Stimulated activated CD4-positive, alpha-beta T cell treated with anti-CD3 and anti-CD28 coated beads, Interleukin-1b, Interleukin-23, amount 100 ng/mL, for 24 hours (primary cell): ENCODE results near the gene RAF1.
"Not testable (repeated sequence)": the region's sequence is repeated elsewhere in the genome, so short reads cannot be mapped to it uniquely, and the experiment has no call there.

Experiments used
- DNase-seq, 4 experiments: peaks; one replicate each; pipeline ENCODE4 v3.0.0-alpha.2; 2020; ENCODE audit warnings: low read depth in 4 of 4, low spot score in 1 of 4

RAF1 gene

DNA sequence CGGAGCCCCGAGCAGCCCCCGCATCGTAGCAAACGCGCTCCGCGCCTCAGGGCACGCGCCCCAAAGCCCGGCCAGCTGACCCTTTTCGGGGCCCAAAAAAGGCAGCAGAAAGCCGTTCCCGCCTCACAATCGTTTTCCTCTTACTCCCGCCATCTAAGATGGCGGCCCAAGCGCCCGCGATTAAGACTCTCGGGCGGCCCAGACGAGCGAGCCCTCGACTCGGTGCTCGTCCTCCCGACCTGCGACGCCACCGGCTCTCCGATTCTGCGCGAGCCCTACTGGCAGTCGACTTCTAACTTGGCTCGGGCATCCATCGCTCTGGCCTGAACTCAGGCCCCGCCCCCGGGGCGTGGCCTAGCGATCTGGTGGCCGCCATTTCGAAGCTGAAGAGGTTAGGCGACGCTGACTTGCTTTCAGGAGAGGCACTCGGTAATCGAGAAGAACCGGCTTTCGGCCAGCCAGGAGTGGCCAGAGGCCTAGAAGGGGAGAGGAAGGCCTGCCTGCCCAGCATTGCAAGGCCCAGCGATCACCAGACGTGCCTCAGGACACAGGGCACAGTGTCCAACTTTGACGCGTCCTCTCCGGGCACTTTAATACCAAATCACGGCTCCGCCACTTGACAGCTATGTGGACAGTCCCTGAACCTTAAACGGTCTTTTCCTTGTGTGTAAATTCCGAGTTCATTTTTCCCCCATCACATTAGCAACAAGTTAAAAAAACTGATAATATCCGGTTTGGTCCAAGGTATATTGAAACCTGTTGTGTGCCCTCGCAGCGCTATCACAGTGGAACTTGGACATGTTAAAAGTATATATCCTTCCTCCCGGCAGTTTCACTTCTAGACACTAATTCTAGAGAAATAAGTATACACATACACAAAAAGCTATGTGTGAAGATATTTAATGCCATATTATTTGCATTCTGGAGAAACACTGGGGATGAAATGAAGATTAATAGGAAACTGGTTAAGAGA lies at the start of gene RAF1:
Gene RAF1 (minus strand): TSS at position 182 of the 973 bp plus-strand sequence. CDS start 45,396 bp downstream, outside the sequence.
- peak; percentile 88 to 97 (median 92) for DNase-seq

DNA sequence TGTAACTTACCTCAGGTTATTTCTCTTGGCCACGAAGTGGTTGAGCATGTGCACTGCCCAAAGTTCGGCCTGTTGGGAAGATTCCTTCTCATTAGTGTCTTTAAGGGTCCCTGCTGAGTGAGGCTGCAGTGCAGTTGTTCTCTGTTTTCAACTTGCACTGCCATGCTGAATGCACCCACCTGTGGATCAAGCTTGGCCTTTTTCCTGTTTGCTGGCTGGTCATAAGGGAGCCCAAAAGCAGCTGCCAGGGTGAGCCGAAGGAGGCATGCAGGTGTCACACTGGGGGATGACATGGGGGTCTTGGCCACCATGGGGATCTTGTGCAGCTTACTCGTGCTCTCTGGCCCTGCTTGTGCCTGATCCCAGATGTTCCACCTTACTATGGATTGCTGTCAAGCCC lies 46.1 kb upstream of the RAF1 start:
- DNase-seq = no peak

DNA sequence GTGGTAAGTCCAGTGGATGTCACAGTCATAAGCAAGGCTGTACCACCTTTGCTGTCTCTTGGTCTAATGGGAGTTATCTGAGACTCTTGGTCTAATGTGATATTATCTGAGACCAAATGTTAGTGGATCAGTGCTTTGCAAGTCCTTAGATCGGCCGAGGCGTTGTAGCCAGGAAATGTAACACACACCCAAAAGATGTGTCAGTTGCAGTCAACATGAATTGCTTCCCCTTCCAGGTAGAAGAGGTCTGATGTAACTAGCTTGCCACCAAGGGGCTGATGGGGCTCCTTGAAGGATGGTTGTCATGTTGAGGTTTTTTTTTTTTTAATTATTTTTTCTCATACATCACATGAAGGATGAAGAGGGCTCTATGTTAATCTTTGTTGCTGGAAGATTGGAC lies 45.4 kb upstream of the RAF1 start:
- no peak for DNase-seq

- no peak for DNase-seq
Observed at GRCh38 chr3:12708584-12709192, 44.8 kb upstream of the RAF1 start.

- no peak for DNase-seq
Observed at GRCh38 chr3:12707449-12707848, 43.5 kb upstream of the RAF1 start.

- peak; percentile 3 to 34 (median 11) for DNase-seq
Observed at GRCh38 chr3:12706504-12707253, 42.8 kb upstream of the RAF1 start.

DNA sequence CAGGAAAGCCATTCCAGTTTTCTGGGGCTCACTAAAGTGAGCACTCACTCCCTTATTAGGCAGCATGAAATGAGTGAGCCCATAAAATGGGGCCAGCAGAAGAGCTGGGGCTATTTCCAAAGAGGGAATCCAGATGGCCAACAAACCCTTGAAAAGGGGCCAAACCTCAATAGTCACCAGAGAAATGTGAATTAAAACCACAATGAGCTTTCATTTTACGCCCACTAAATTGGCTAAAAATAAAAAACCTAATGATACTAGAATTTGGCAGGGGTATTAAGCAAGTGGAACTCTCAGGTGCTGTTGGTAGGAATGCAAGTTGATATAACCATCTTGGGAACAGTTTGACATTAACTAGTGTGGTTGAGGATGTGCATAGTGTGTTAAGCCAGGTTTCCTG lies 42.1 kb upstream of the RAF1 start:
- DNase-seq = no peak

DNA sequence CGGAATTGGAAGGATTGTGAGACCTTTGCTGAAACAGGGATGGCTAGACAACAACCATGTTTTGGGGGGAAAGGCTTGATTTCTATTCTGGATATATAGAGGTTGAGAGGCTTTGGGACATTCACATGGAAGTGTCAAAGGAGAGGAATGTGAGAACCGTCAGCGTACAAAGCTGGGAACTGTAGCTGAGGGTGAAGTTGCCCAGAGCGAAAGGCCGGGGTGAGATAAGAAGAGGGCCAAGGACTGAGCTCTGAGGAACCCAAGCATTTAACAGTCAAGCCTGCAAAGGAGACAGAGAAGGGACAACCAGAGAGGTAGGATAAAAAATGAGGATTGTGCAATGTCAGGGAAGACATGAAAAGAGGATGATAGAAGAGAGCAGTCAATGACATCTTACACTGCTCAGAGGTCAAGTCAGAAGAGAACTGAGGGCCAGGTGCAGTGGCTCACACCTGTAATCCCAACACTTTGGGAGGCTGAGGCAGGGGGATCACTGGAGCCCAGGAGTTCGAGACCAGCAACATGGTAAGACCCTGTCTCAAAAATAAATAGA lies 41.5 kb upstream of the RAF1 start:
- no peak for DNase-seq

DNA sequence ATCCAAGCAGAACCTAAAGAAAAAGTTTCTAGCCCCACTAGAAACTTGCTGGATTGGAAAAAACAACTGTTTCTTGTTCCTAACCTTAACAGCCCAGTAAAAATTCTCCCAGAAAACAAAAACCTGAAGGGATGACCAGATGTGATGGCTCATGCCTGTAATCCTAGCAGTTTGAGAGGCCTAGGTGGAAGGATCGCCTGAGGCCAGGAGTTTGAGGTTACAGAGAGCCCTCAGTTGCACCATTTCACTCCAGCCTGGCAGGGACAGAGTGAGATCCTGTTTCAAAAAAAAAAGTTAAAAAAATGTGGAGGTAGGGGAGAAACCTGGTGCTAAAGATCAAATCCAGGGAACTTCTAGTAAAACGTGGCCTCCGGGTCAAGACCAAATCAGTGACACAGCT lies 38.6 kb upstream of the RAF1 start:
- DNase-seq = no peak

GRCh38 chr3:12701601-12702000 lies 37.7 kb upstream of the RAF1 start:
- not testable (repeated sequence) for DNase-seq

GRCh38 chr3:12700800-12701199 lies 36.9 kb upstream of the RAF1 start:
- no peak for DNase-seq

GRCh38 chr3:12695916-12696315 lies 32.0 kb upstream of the RAF1 start:
- DNase-seq = no peak

DNA sequence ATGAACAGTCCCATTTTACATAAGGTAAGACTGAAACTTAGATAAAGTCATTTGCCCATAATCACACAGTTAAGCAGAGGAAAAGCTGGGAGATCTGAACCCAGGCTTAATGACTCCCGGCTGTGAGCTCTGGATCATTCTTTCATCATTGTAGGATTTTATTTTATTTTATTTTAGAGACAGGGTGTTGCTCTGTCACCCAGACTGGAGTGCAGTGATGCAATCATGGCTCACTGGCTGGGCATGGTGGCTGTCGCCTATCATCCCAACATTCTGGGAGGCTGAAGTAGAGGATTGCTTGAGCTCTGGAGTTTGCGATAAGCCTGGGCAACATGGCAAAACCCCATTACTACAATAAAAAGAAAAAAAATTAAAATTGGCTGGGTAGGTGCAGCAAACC lies 31.2 kb upstream of the RAF1 start:
- no peak for DNase-seq

GRCh38 chr3:12692444-12692843 lies 28.5 kb upstream of the RAF1 start:
- DNase-seq = no peak

DNA sequence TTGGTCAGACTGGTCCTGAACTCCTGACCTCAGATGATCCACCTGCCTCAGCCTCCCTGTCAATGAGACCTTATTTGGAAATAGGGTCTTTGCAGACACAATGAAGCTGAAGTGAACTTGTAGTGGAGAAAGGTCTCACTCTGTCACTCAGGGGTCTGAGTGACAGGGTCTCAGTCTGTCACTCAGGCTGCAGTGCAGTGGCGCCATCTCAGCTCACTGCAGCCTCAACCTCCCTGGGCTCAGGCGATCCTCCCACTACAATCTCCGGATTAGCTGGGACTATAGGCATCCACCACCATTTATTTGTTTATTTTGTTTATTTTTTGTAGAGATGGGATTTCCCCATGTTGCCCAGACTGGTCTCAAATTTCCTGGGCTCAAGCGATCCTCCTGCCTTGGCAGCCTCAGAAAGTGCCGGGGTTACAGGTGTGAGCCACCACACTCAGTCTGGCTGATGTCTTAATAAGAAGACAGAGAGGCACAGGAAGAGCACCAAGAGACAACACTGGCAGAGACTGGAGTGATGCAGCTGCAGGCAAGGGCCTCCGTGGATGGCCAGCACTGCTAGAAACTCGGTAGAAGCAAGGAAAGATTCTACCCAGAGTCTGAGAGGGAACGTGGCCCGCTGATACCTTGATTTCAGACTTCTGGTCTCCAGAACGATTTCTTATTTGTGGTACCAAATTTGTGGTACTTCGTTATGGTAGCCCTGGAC lies 26.2 kb upstream of the RAF1 start:
- DNase-seq = no peak

- no peak for DNase-seq
Observed at GRCh38 chr3:12687948-12688347, 24.0 kb upstream of the RAF1 start.

DNA sequence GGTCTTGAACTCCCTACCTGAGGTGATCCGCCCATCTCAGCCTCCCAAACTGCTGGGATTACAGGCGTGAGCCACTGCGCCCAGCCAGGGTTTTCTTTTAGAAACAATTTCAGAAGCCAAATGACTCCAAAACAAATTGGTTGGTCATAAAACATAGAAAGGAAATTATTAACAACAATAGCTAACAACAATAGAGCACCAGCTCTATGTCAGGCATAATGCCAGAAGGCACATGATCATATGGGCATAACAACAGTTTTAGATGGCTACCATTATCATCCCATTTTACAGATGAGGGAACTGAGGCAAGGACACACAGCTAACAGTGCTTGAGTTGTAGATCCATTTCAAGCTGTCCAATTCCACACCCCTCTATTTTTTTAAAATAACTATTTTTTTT lies 22.2 kb upstream of the RAF1 start:
- DNase-seq = no peak

DNA sequence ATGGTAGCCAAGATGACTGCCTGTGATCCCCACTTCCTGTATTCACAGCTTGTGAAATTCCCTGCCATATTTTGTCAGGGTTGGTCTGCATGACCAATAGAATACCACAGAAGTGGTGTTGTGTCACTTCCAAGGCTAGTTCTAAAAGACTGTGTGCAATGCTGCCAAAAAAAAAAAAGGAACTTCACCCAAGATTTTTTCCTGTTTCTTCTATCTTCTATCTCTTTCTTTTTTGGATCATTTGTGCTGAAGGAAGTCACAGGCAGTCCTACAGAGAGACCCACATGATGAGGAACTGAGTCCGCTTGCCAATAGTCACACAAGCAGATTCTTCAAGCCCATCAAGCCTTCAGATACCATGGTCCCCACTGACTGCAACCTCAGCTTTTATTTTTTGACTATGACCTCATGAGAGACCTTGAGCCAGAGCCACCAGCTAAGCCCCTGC lies 18.1 kb upstream of the RAF1 start:
- no peak for DNase-seq

DNA sequence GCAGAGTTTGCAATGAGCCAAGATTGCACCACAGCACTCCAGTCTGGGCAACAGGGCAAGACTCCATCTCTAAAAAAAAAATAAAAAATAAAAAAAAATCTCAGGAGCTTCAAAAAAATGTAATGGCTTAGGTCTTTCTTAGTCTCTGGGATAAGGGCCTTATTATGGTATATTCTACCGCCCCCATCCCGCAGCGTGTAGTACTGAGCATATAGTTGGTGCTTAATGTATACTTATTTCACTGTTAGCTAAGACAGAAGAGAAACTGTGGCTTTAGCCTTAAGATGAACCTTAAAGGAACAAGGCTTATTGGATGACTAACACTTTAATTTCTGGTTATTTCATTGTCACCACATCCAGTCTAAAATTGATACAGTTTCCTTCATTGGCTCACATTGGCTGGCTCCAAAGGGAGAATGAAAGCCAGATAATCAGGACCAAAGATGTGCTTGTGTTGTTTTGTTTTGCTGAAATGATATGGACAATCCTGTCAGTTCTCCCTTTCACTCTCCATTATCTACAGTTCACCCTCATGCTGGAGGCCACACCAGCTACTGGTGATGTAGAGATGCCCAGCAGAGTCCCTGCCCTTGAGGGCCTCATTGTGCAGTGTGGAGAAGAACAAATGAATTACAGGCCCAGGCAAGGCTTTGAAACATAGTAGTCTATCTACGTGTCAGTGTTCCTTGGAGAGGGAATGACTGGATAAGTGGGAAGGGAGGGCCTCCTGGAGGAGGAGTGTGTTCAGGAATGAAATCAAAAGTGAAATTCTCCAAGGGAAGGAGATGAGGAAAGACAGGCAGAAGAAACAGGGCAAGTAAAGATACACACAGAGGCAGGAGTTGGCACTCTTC lies 17.4 kb upstream of the RAF1 start:
- DNase-seq = no peak

DNA sequence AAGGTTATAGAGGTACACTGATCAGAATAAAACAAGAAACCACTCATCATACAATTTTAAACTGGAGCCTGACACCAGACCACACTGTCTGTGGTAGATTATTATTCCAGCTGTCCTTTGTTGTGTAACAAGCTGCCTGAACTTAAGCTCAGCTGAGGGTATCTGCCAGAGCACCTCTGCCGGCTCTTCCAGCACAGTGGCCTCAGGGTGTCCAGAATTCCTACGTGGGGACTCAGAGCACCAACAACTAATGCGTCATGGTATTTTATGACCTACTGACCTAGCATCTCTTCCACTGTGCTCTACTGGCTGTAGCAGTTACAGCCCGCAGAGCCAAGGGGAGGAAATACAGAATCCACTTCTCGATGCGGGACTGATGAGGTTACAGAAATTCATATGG lies 15.6 kb upstream of the RAF1 start:
- DNase-seq = no peak
